Activated CD4-positive, CD25-positive, alpha-beta regulatory T cell treated with anti-CD3 and anti-CD28 coated beads, Interleukin-2, amount 50 U/mL, for 16 hours (primary cell): ENCODE data around the gene CRYM.
"Not testable (repeated sequence)": the region's sequence is repeated elsewhere in the genome, so short reads cannot be mapped to it uniquely, and the experiment has no call there.

Source experiments
- DNase-seq: peaks from one replicate; pipeline ENCODE4 v3.0.0-alpha.2; 2020; ENCODE audit warnings: low read depth, low spot score

Gene CRYM

DNA sequence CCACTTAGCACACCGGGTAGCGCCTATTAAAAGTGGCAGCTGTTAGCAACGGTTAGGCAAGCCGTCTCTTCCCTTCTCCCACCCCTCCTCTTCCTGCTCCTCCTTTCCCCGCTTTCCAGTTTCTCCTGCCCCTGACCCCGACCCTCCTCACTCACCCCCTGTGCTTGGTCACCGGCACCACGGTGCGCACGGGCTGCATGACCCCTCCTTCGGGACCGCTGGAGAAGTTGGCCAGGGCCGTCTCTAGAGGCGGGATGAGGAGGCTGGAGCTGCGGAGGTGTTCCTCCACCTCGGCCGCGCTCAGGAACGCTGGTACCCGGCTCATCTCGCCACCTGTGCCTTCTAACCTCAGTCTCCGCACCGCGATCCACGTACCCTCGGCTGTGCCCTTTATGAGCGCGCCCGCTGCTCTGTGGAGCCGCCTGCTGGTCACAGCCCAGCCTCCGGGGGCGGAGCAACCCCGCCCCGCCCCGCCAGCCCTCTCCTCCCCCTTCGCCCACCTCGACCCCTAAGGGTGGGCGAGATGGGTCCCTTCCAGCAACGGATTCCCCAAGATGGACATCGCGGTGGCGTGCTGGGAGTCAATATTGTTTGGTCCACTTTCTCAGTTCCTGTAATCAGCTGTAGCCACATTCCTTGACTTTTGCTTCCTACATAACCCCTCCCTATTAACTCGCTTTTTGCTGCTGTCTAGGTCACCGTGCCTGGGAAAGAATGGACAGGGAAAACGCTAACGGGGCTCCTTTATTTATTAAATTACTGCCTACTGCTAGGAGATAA is at the start of gene CRYM:
Gene CRYM (minus strand): TSS at position 364 of the 780 bp plus-strand sequence. CDS start 39 bp downstream, at position 325.
- DNase-seq = no peak

DNA sequence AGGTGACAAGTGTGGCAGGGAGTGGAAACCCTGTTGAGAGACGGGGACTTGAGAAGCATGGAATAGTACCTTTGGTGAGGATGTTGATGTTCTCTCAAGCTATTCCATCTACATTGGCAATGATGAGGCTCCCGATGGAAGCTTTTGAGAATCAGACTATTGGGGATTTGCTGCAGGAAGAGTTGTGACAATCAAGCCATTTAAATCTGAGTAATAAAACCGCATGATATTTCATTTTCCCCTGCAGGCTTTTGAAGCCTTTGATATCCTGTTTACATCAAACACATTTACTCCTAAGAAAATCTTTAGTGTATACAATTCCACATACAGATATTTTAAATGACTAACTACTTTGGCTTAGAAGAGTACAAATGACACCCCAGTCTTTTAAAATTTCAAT is 49.0 kb upstream of the CRYM start:
- no peak for DNase-seq

DNA sequence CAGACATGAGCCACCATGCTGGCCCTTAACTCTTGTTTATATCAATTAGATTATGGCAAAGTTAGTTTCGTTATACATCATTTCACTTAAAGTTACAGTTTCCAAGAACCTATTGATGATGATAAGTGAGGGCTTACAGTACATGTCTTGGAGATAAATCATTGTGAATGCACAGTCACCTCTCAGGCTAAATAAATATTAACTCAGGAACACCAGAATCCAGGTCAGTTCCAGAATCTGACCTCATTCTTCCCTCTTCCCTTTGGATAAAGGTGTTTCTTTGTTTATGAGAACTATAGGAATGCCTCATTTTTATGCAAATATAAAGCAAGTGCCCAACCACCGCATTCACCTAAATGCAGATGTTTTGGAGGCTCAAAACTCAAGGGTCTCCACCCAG is 48.4 kb upstream of the CRYM start:
- DNase-seq = no peak

DNA sequence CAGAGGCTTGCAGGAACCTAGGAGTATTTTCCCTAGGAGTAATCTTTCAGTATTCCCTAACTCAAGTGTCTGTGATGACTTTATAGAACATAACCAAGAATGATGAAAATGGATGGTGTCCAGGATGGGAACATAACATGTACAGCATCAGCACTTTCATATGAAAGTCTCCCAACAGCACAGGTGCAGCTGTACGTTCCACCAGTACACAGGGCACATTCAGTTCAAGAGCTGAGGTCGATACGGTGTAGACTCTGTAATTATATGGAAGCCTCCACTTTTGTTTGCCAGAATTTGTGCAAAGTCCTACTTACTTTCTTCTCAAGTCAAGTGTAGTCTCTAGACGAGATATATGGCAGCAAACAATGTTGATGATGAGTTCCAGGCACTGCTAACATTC is 46.2 kb upstream of the CRYM start:
- DNase-seq = no peak

DNA sequence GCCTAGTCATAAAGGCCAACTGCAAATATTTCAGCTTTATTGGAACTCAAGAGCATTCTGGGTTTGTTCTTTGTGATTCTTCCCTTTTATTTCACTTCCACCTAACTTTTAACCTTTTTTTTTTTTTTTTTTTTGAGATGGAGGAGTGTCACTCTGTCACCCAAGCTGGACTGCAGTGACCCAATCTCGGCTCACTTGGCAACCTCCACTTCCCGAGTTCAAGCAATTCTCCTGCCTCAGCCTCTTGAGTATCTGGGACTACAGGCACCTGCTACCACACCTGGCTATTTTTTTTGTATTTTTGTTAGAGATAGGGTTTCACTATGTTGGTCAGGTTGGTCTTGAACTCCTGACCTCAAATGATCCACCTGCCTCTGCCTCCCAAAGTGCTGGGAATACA is 44.2 kb upstream of the CRYM start:
- DNase-seq = not testable (repeated sequence)

DNA sequence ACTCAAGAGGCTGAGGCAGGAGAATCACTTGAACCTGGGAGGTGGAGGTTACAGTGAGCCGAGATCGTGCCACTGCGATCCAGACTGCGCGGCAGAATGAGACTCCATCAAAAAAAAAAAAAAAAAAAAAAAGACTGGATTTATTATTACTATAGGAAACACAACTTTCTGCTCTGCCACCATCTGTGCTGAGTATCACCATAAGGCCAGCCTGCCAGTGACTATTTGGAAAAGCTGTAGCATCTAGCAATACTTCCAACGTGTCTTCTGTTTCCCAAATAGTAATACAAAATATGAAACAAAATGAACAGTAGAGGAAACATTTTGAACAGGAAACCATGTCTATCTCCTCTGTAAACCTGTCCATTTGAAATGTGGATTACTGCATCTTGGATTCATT is 43.6 kb upstream of the CRYM start:
- DNase-seq = no peak

DNA sequence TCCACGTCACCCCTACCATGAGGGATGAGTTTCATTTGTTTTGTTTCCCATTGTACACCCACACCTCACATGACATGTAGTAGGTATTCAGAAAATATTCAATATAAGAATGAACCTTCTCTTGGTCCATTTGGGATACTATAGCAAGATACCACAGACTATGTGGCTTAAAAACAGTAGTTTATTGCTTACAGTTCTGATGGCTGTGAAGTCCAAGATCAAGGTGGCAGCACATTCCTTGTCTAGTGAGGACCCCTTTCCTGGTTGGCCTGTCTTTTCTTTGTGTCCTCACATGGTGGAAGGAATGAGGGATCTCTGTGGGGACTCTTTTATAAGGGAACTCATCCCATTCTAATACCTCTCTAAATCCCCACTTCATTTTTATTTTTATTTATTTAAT is 36.2 kb upstream of the CRYM start:
- no peak for DNase-seq

DNA sequence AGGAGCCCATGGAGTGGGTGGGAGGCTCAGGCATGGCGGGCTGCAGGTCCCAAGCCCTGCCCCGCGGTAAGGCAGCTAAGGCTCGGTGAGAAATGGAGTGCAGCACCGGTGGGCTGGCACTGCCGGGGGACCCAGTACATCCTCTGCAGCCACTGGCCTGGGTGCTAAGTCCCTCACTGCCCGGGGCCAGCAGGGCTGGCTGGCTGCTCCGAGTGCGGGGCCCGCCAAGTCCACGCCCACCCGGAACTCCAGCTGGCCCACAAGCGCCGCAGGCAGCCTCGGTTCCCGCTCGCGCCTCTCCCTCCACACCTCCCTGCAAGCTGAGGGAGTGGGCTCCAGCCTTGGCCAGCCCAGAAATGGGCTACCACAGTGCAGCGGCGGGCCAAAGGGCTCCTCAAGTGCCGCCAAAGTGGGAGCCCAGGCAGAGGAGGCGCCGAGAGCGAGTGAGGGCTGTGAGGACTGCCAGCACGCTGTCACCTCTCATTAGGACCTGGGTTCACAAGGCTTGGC is 34.8 kb upstream of the CRYM start:
- not testable (repeated sequence) for DNase-seq

DNA sequence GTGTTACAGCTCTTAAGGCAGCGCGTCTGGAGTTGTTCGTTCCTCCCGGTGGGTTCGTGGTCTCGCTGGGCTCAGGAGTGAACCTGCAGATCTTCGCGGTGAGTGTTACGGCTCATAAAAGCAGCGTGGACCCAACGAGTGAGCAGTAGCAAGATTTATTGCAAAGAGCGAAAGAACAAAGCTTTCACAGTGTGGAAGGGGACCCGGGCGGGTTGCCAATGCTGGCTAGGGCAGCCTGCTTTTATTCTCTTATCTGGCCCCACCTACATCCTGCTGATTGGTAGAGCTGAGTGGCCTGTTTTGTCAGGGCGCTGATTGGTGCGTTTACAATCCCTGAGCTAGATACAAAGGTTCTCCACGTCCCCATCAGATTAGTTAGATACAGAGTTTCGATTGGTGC is 34.0 kb upstream of the CRYM start:
- not testable (repeated sequence) for DNase-seq

DNA sequence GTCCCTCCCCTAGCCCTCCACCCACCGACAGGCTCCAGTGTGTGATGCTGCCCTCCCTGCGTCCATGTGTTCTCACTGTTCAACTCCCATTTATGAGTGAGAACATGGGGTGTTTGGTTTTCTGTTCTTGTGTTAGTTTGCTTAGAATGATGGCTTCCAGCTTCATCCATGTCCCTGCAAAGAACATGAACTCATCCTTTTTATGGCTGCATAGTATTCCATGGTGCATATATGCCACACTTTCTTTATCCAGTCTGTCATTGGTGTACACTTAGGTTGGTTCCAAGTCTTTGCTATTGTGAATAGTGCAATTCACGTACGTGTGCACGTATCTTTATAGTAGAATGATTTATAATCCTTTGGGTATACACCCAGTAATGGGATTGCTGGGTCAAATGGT is 28.6 kb upstream of the CRYM start:
- not testable (repeated sequence) for DNase-seq

DNA sequence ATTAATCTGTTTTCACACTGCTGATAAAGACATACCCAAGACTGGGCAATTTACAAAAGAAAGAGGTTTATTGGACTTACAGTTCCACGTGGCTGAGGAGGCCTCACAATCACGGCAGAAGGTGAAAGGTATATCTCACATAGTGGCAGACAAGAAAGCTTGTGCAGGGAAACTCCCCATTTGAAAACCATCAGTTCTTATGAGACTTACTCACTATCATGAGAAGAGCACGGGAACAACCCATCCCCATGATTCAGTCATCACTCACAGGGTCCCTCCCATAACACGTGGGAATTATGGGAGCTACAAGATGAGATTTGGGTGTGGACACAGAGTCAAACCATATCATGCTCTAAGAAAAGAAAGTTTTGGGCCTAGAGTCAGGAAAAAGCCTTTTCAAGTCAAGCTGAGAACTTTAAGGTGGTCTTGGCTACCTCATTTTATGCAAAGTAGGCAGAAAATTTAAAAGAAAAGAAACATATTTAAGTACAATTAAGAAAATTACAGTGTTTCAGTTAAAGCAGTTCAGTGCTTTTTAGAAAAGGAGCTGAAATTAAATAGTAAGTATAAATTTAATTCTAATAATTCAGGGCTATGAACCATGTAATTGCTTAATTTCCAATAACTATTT is 24.9 kb upstream of the CRYM start:
- DNase-seq = no peak

DNA sequence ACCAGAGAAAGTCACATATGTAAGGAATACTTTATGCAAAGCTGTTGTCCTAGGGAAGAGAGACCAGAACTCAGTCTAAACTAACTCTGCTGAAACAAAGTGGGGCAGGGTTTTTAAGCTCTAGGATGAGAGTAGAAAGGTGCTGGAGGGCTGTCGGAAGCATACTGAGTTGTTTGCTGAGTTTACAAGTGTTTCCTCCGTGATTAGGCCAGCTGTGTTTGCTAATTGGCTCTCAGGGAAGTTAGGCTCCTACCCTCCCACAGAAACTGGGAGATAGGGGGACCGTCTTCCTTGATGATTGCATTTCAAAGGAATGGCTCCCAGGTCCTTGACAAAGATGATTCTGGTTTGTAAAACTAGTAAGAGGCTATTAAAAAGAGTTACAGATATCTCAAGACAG is 24.4 kb upstream of the CRYM start:
- DNase-seq = no peak

DNA sequence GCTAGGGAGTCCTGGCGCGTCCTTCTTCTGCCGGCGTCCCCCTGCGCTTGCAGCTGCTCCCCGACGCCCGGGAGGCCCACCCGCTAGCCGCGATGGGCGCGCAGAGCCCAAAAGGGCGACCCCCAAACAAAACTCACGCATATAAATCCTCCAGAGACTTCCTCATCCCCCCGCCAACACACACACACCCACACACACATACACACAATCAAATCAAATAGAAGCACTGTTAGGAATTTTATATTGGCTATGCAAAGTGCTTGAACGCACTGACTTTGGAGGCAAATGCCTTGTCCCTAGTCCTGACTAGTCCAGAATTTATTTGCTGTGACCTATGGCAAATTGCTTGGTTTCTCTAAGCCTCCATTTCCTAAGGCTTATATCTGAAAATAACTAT is 23.8 kb upstream of the CRYM start:
- DNase-seq = no peak

DNA sequence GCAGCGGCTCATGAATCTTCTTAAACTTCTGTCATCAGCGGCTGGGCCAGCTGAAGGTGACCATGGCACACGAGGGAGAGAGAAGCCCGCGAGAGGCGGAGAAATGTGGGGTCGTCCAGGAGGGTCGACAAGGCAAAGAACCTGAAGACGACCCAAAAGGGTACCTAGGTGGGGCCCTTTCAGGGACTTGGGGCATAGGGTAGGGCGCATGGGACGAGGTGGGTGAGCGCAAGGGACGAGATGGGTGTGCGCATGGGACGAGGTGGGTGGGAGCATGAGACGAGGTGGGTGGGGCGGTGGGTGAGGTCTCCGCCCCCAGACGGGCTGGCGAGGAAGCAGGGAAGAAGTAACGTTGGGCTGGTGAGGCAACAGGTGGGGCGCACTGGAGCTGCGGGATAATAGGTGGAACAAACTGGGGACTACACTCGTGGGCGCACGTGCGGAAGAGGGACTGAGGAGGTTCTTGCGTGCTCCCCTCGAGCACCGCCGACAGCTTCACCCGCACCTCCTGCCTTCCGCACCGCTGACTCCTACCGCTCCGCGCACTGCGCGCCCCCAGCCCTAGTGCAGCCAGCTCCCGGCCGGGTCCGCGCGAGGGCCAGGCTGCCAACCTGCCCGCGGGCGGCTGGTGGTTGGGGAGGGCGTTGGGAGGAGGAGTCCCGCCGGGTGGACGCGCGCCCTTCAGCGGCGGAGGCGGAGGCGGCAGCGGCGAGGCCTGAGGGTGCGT is 23.2 kb upstream of the CRYM start:
- DNase-seq = no peak

DNA sequence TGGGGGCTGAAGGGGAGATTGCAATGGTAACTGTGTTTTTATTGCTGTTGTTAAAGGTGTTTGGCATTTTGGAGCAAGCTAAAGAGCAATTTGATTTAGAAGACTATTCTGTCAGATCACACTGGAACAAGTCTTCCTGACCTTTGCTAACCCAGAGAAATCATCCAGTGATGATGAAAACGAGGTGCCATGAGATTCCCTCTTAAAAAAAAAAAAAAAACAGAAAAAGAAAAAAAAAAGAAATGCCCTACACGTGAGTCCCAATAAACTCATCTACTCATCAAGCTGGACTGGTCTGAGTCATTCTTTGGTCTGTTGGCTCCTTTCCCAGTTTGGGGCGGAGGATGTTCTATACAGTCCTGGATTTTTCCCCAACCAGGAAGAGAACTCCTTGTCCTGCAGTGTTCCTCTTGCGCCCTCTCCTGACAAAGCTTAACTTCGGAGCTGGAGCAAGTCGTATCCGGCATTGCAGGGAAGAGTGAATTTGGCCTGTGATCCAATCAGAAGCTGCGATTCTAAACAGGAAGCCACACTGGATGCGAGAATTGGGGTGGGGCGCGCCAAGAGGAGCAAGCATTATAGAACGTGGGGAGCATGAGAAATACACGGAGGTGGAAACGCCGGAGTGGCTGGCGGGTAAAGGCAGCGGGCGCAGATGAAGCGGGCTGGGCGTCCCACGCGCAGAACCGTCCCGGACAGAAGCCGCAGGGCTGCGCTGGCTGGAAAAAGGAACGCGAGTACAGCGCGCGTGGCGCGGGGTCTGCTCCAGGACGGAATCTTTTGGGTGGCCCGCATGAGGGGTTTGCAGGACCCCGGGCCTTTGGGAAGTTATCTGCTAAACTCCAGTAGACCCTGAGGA is 22.4 kb upstream of the CRYM start:
- no peak for DNase-seq

DNA sequence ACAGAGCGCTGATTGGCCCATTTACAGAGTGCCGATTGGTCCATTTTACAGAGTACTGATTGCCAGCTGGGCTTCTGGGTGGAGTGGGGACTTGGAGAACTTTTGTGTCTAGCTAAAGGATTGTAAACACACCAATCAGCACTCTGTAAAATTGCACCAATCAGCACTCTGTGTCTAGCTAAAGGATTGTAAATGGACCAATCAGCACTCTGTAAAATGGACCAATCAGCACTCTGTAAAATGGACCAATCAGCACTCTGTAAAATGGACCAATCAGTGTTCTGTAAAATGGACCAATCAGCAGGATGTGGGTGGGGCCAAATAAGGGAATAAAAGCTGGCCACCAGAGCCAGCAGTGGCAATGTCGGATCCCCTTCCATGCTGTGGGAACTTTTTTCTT is 11.7 kb upstream of the CRYM start:
- DNase-seq = not testable (repeated sequence)

DNA sequence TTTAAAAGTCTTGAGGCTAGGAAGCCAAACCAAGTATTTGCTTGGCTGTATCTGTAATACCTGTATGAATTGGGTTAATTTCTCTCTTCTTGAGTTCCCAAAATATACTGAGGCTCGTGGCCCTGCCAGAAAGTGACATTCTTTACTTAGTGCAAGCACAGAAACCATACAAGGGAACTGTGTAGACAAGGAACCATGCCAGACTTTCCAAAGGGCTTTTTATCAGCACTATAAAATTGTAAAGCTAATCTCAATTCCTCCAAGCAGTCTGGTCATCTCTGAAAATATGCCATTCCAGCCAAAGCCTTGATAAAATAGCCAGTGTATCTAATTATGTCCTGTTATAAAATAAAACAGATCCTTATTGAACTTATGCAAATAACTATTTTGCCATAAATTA is 7.2 kb upstream of the CRYM start:
- DNase-seq = no peak

DNA sequence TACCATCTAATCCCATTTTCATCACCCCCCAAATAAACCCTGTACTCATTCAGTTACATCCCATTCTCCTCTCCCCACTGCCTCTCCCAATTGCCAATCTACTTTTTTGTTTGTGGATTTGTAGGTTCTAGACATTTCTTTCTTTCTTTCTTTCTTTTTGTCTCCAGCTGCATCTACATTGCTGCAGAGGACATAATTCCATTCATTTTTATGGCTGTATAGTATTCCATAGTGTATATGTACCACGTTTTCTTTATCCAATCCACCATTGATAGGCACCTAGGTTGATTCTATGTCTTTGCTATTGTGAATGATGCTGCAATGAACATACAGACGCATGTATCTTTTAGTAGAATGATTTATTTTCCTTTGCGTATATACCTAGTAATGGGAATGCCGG is 6.3 kb upstream of the CRYM start:
- no peak for DNase-seq

DNA sequence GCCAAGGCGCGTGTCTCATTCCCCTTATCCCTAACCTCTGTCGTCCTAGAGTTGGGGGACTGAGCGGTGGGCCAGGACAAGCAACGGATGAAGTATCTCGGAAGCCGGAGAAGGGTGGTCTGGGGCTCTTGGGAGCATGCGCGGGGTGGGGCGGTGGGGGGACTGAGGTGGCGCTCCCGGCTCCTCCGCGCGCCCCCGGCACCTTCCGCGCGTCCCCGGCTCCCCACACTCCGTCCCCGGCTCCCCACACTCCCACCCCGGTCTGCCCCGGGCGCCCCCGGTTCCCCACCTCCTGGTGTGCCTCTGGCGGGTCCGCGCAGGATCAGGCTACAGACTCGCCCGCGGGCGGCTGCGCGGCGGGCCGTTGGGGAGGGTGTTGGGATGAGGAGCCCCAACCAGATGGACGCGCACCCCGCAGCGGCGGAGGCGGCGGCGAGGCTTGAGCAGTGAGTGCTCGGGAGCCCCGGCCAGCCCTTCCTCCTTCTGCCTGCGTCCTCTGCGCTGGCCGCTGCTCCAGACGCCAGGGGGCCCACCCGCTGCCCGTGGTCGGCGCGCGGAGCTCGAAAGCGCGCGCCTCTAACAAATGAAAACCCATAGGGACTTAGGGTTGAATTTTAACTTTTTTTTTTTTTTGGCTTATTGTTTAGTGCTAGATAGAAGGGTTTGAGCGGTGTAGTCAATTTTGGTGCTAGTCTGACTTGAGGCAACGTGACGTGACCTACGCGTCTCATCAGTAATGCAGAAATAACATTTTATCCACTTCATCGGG is 5.6 kb upstream of the CRYM start:
- no peak for DNase-seq

DNA sequence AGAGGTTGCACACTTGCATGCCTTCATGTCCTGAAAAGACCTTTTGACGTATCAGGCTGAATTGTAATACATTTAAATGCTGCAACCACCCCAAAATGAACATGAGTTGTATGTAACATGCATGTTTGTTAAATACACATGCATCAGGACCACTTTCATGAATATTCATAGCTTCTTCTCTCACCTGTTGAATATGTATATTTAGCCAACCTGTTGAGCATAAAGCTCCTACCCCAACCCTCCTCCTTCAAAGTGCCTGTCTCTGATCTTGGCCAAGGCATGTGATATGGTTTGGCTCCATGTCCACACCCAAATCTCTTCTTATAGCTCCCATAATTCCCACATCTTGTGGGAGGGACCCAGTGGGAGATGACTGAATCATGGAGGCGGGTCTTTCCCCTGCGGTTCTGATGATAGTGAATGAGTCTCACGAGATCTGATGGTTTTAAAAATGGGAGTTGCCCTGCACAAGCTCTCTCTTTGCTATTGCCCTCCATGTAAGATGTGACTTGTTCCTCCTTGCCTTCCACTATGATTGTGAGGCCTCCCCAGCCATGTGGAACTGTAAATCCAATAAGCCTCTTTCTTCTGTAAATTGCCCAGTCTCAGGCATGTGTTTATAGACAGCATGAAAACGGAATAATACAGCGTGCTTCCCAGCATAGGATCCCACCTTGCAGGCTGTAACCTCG is 3.8 kb upstream of the CRYM start:
- no peak for DNase-seq
